SK-N-MC (cell line): ENCODE measurements around the gene RARS1.

Source experiments
- EZH2 ChIP-seq: fragments of 200-600 bp; sonication (generic); IDR thresholded peaks from one replicate; pipeline ENCODE4 v1.6.1; 2017; ENCODE audit warnings: antibody characterized with exemption
- POLR2AphosphoS5 ChIP-seq: IDR thresholded peaks from 2 replicates; pipeline ENCODE4 v1.6.1; 2012; ENCODE audit warnings: mild to moderate bottlenecking, low read depth, low read length, borderline replicate concordance

DNA sequence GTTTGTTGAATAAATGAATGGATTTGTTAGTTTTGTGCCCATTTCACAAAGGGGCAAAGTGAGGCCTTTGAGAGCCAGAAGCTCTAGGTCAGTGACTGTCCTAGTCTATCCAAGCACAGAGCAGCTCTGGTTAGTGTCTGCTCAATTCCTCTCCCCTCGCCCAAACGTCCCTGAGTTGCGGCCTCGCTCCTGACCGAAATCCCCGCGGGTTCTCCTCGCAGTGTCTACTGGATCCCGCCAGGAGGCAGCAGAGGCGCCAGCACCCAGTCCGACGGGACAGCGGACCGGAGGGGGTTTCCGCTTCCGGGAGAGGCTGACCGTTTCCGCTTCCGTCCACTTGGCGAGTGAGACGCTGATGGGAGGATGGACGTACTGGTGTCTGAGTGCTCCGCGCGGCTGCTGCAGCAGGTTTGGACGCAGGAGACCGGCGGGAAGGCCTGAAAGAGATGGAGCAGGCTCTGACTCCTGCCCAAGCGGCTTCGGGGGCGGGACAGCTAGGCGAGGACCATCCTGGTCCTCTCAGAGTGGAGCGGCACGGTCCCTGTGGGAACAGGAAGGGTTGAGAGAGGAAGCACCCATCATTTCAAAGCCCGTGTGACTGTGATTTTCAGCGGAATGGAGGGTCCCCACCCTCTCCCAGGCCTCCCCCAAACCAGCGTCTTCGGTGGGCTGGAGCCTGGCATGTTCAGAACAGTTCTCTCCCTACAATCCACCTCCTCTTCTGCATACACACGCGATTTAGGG lies at the start of gene RARS1:
- TF ChIP-seq EZH2 (no peak), POLR2AphosphoS5 (peak; percentile 99)
